OCI-LY1 (cell line): ENCODE data around the gene RRAGC.

Source experiments
- CTCF ChIP-seq: fragments of 200-600 bp; sonication (generic), shearing (Covaris generic); IDR thresholded peaks from 2 replicates; pipeline ENCODE4 v1.5.1; 2017; ENCODE audit warnings: mild to moderate bottlenecking, antibody characterized with exemption, low read length, moderate library complexity, mixed read lengths
- EZH2 ChIP-seq: fragments of 200-600 bp; sonication (generic), shearing (Covaris generic); IDR thresholded peaks from 2 replicates; pipeline ENCODE4 v1.8.0; 2017; ENCODE audit warnings: borderline replicate concordance, mixed run types, mild to moderate bottlenecking, antibody characterized with exemption, low read length, moderate library complexity, mixed read lengths

- TF ChIP-seq CTCF, result no peak
- TF ChIP-seq EZH2, result no peak
Observed at GRCh38 chr1:38840281-38840680, 19.3 kb downstream of the RRAGC start.
